A549 (cell line): ENCODE results near the gene PIK3CB. TPM values are rescaled to one million over a fixed set of nuclear protein-coding genes. Genes with fewer than 3 reads are reported as not detected.

Source experiments
- ATAC-seq, 2 experiments: fragments of 200-7000 bp in 1 of 2; fragments of >200 bp in 1 of 2; cut with Nextera tagmentation in 1 of 2; cut with Tn5 transposase in 1 of 2; 3 replicates each; pipeline versions ENCODE4 v1.8.0 to v1.9.1; 2018 to 2020; ENCODE audit warnings: mild to moderate bottlenecking in 1 of 2, moderate library complexity in 1 of 2
- CTCF ChIA-PET: fragments of 300-600 bp; sonication (Branson Sonifier 250); formaldehyde crosslinking; extraction: SDS; loops from one replicate; lab custom pipeline; 2021; ENCODE audit warnings: antibody characterized with exemption, inconsistent platforms; lab: Yijun Ruan, JAX
- POLR2A ChIA-PET: fragments of 350-600 bp; formaldehyde crosslinking; extraction: SDS; loops from one replicate; lab custom pipeline; 2021; ENCODE audit warnings: antibody characterized with exemption, inconsistent platforms; lab: Yijun Ruan, JAX
- DNase-seq, 2 experiments: peaks; one replicate each; pipeline versions ENCODE4 v3.0.0 to v3.0.0-alpha.2; 2011 to 2016; ENCODE audit warnings: low read depth in 1 of 2, low spot score in 1 of 2
- FAIRE-seq: peaks from 2 replicates; lab custom pipeline; 2011; peaks lifted over from hg19 to GRCh38; lab: Jason Lieb, UNC
- H3K27ac ChIP-seq, 2 experiments: fragments of >200 bp; sonication (Bioruptor Twin); formaldehyde crosslinking; 3 replicates each; pipeline ENCODE4 v1.5.1; 2016 to 2017
- H3K4me1 ChIP-seq: fragments of >200 bp; sonication (Bioruptor Twin); formaldehyde crosslinking; 3 replicates; pipeline ENCODE4 v1.6.1; 2016
- H3K4me2 ChIP-seq: fragments of >200 bp; sonication (Bioruptor Twin); formaldehyde crosslinking; 3 replicates; pipeline ENCODE4 v1.6.1; 2016
- H3K4me3 ChIP-seq: fragments of >200 bp; sonication (Bioruptor Twin); formaldehyde crosslinking; 3 replicates; pipeline ENCODE4 v1.5.1; 2016
- H3K9me3 ChIP-seq: fragments of >200 bp; sonication (Bioruptor Twin); formaldehyde crosslinking; 3 replicates; pipeline ENCODE4 v1.6.1; 2016
- ATOH8 ChIP-seq: fragments of 250-450 bp; sonication (Bioruptor Pico); IDR thresholded peaks from 2 replicates; pipeline ENCODE4 v1.5.0; 2020; ENCODE audit warnings: low read depth, mild to moderate bottlenecking, moderate library complexity
- BHLHE40 ChIP-seq: IDR thresholded peaks from 2 replicates; pipeline ENCODE4 v1.6.1; 2012; ENCODE audit warnings: low read depth, low read length, inconsistent platforms
- CBX2 ChIP-seq: fragments of 200-600 bp; sonication (generic); IDR thresholded peaks from 2 replicates; pipeline ENCODE4 v1.6.1; 2016; ENCODE audit warnings: low read depth, mild to moderate bottlenecking, borderline replicate concordance
- CEBPB ChIP-seq, 2 experiments: fragments of >200 bp in 1 of 2; sonication (Bioruptor Twin) in 1 of 2; formaldehyde crosslinking in 1 of 2; IDR thresholded peaks; 2 replicates each; pipeline ENCODE4 v1.6.1; 2012 to 2016
- E2F6 ChIP-seq: IDR thresholded peaks from 2 replicates; pipeline ENCODE4 v1.6.1; 2012; ENCODE audit warnings: low read depth, borderline replicate concordance
- EP300 ChIP-seq, 2 experiments: fragments of >200 bp; sonication (Bioruptor Twin); formaldehyde crosslinking; IDR thresholded peaks; 2 replicates in 1 of 2; 3 replicates in 1 of 2; pipeline ENCODE4 v1.6.1; 2016 to 2017
- FOSB ChIP-seq: fragments of 250-450 bp; sonication (Bioruptor Pico); IDR thresholded peaks from 2 replicates; pipeline ENCODE4 v1.5.0; 2020; ENCODE audit warnings: mild to moderate bottlenecking, moderate library complexity
- FOSL2 ChIP-seq, 2 experiments: fragments of 450-650 bp in 1 of 2; fragments of >200 bp in 1 of 2; sonication (Bioruptor Twin) in 1 of 2; formaldehyde crosslinking; IDR thresholded peaks; 2 replicates each; pipeline versions ENCODE4 v1.5.0 to v1.6.1; 2016 to 2020; ENCODE audit warnings: mild to moderate bottlenecking in 1 of 2, moderate library complexity in 1 of 2
- FOXS1 ChIP-seq: fragments of 250-450 bp; sonication (Bioruptor Pico); IDR thresholded peaks from 2 replicates; pipeline ENCODE4 v1.5.0; 2020; ENCODE audit warnings: mild to moderate bottlenecking, moderate library complexity
- HEYL ChIP-seq: fragments of 250-450 bp; sonication (Bioruptor Pico); IDR thresholded peaks from 2 replicates; pipeline ENCODE4 v1.8.0; 2021; ENCODE audit warnings: mild to moderate bottlenecking, moderate library complexity
- HOXA7 ChIP-seq: fragments of 250-450 bp; sonication (Bioruptor Pico); IDR thresholded peaks from 2 replicates; pipeline ENCODE4 v1.5.0; 2020; ENCODE audit warnings: mild to moderate bottlenecking, moderate library complexity
- HOXB13 ChIP-seq: fragments of 250-450 bp; sonication (Bioruptor Pico); IDR thresholded peaks from 2 replicates; pipeline ENCODE4 v1.5.0; 2020; ENCODE audit warnings: low read depth, mild to moderate bottlenecking, moderate library complexity
- HOXB5 ChIP-seq: fragments of 250-450 bp; sonication (Bioruptor Pico); IDR thresholded peaks from 2 replicates; pipeline ENCODE4 v1.5.0; 2020; ENCODE audit warnings: mild to moderate bottlenecking, moderate library complexity
- JUNB ChIP-seq: fragments of >200 bp; sonication (Bioruptor Twin); formaldehyde crosslinking; IDR thresholded peaks from 2 replicates; pipeline ENCODE4 v1.6.1; 2016
- MAFK ChIP-seq: fragments of 450-650 bp; IDR thresholded peaks from 2 replicates; pipeline ENCODE4 v1.6.1; 2014; ENCODE audit not compliant: partially characterized antibody
- MAX ChIP-seq: IDR thresholded peaks from 2 replicates; pipeline ENCODE4 v1.6.1; 2012
- NR3C1 ChIP-seq: fragments of >200 bp; sonication (Bioruptor Twin); formaldehyde crosslinking; IDR thresholded peaks from 3 replicates; pipeline ENCODE4 v1.6.1; 2017
- PBX3 ChIP-seq: IDR thresholded peaks from 2 replicates; pipeline ENCODE4 v1.6.1; 2012
- POLR2A ChIP-seq: IDR thresholded peaks from 2 replicates; pipeline ENCODE4 v1.6.1; 2012; ENCODE audit warnings: mild to moderate bottlenecking, low read length
- POLR2AphosphoS2 ChIP-seq: conservative IDR thresholded peaks from 2 replicates; pipeline ENCODE4 v1.6.1; 2012; ENCODE audit warnings: low read length, improper control_type of control experiment, inconsistent platforms
- RCOR1 ChIP-seq: fragments of 150-350 bp; IDR thresholded peaks from 2 replicates; pipeline ENCODE4 v1.6.1; 2014; ENCODE audit warnings: antibody characterized with exemption, low read length, low read depth
- RFX5 ChIP-seq: fragments of 450-650 bp; IDR thresholded peaks from 2 replicates; pipeline ENCODE4 v1.7.1; 2014; ENCODE audit warnings: antibody characterized with exemption, mild to moderate bottlenecking, moderate library complexity
- SMC3 ChIP-seq: fragments of >200 bp; sonication (Bioruptor Twin); formaldehyde crosslinking; IDR thresholded peaks from 3 replicates; pipeline ENCODE4 v1.6.1; 2018; ENCODE audit warnings: inconsistent platforms
- SREBF2 ChIP-seq: fragments of 450-650 bp; IDR thresholded peaks from 2 replicates; pipeline ENCODE4 v1.6.1; 2014; ENCODE audit warnings: mild to moderate bottlenecking, moderate library complexity
- TFCP2L1 ChIP-seq: fragments of 250-450 bp; sonication (Bioruptor Pico); IDR thresholded peaks from 2 replicates; pipeline ENCODE4 v1.5.0; 2021; ENCODE audit warnings: mild to moderate bottlenecking
- TP53 ChIP-seq: fragments of 250-450 bp; sonication (Bioruptor Pico); IDR thresholded peaks from 2 replicates; pipeline ENCODE4 v1.5.0; 2021; ENCODE audit warnings: mild to moderate bottlenecking, moderate library complexity
- WGBS: methylation state at CpG from one replicate; pipeline ENCODE4 v1.1.6; 2017; ENCODE audit errors: missing lambda C conversion rate; 5-methylcytosine and 5-hydroxymethylcytosine counted together
- polyA plus RNA-seq, 4 experiments: library from polyadenylated mRNA; depleted of rRNA in 3 of 4; stranded (reverse); fragments of >200 nt; fragmentation: RNase III in 1 of 4; extraction: RNeasy Plus Mini Kit Qiagen cat#74134 plus additional on column Dnase treatment in 1 of 4; gene quantifications; 2 replicates in 3 of 4; 3 replicates in 1 of 4; pipeline ENCODE4 v1.2.3, GENCODE V29; 2011 to 2017

Gene PIK3CB
- polyA plus RNA-seq, 2 of the 4 experiments (the other 2 are of a cell fraction) = 20.7 to 23.3 TPM

GRCh38 chr3:138625707-138626365 is 208.9 kb downstream of the PIK3CB start:
- ChIA-PET CTCF (interaction anchor here (1.1 to 3.8 kb wide), 4 partner anchors 10 to 298 kb away, joined by 3 to 15 read pairs (median 8); partner anchors contain the start of gene CEP70), POLR2A (interaction anchor here (1.1 kb wide), 1 partner anchor 17 kb away, joined by 4 read pairs; the partner anchor contains the start of gene FAIM)
- ATAC-seq = peak; percentile 47 to 59; a peak in 2 of 6 replicates
- TF ChIP-seq TFCP2L1 (CRISPR knock-in tag) (no peak), FOXS1 (CRISPR knock-in tag) (no peak), HOXA7 (no peak), FOSL2 (IDR thresholded peaks at IDR 0.05) (no peak), FOSL2 (CRISPR knock-in tag; IDR thresholded peaks at IDR 0.05) (peak; percentile 47; the same call in 1 of the 2 replicates), NR3C1 (no peak)
- H3K4me2 ChIP-seq = 0 out of 3 replicates have a peak overlapping the region, but pooled peaks have one; percentile 8
- no peak for DNase-seq
- no peak for FAIRE-seq
- no peak overlapping the region for H3K4me3 ChIP-seq
- no peak overlapping the region for H3K27ac ChIP-seq
- 47% methylated on average over 3 of the region's 3 CpGs for WGBS
- H3K9me3 ChIP-seq = no peaks in the 10 kb centered on the region
- peaks cover 10% of the 10 kb centered on the region; the same call in 2 of the 3 replicates for H3K4me1 ChIP-seq

- no peaks in the 10 kb centered on the region for H3K9me3 ChIP-seq
- DNase-seq (no peak), ATAC-seq (no peak), FAIRE-seq (no peak)
- ChIA-PET POLR2A (no interaction called here), CTCF (interaction anchor here (1.1 to 3.8 kb wide), 3 partner anchors 17 to 291 kb away, joined by 3 to 15 read pairs (median 5); partner anchors contain the start of gene CEP70)
- peaks cover 10% of the 10 kb centered on the region; the same call in 2 of the 3 replicates for H3K4me1 ChIP-seq
- H3K27ac ChIP-seq = no peak overlapping the region
- no peak overlapping the region for H3K4me2 ChIP-seq
- no peak overlapping the region for H3K4me3 ChIP-seq
- TF ChIP-seq MAX = no peak
- TF ChIP-seq SREBF2 = no peak
- no peak for TF ChIP-seq CEBPB (IDR thresholded peaks at IDR 0.05)
- no peak for TF ChIP-seq CBX2
- no peak for TF ChIP-seq NR3C1
- TF ChIP-seq MAFK = no peak
- TF ChIP-seq EP300 (IDR thresholded peaks at IDR 0.05) = no peak
- no peak for TF ChIP-seq HEYL (CRISPR knock-in tag)
- TF ChIP-seq FOSL2 (IDR thresholded peaks at IDR 0.05) = no peak
- no peak for TF ChIP-seq FOSL2 (CRISPR knock-in tag; IDR thresholded peaks at IDR 0.05)
- no peak for TF ChIP-seq HOXB13 (CRISPR knock-in tag)
- no peak for TF ChIP-seq RCOR1
- TF ChIP-seq RFX5 = no peak
- TF ChIP-seq ATOH8 = no peak
- no peak for TF ChIP-seq FOSB (CRISPR knock-in tag)
- no peak for TF ChIP-seq POLR2A
- TF ChIP-seq HOXB5 (CRISPR knock-in tag) = no peak
These were observed 210.2 kb downstream of the PIK3CB start for GRCh38 chr3:138624518-138624917.

GRCh38 chr3:138620431-138620830 is 214.3 kb downstream of the PIK3CB start:
- FAIRE-seq = no peak
- Histone ChIP-seq H3K4me3 (no peak overlapping the region), H3K4me1 (peaks cover under 1% of the 10 kb centered on the region; the same call in 2 of the 3 replicates), H3K27ac (no peak overlapping the region), H3K4me2 (no peak overlapping the region), H3K9me3 (no peaks in the 10 kb centered on the region)
- ChIA-PET POLR2A (no interaction called here), CTCF (interaction anchor here (0.9 to 1.7 kb wide), 2 partner anchors 295 to 303 kb away, joined by 4 read pairs; no protein-coding TSS in a partner anchor)
- TF ChIP-seq POLR2AphosphoS2 (no peak), BHLHE40 (no peak), HEYL (CRISPR knock-in tag) (no peak), PBX3 (no peak), E2F6 (no peak), RFX5 (no peak), JUNB (no peak), TFCP2L1 (CRISPR knock-in tag) (no peak), SMC3 (no peak), TP53 (CRISPR knock-in tag) (no peak)
- no peak for ATAC-seq
- DNase-seq = no peak
- 84% methylated on average over 4 of the region's 4 CpGs for WGBS
